Forelimb muscle (tissue), 1 donor: ENCODE results near the gene ITGB7. TPM values are rescaled to one million over a fixed set of nuclear protein-coding genes. Genes with fewer than 3 reads are reported as not detected.

Experiments
- DNase-seq: peaks from one replicate; pipeline ENCODE4 v3.0.0-alpha.2; 2013; ENCODE audit warnings: low read depth
- polyA plus RNA-seq: library from polyadenylated mRNA; unstranded; fragments of 120-200 nt; gene quantifications from one replicate; pipeline ENCODE4 v1.2.1, GENCODE V29; 2013; ENCODE audit not compliant: insufficient read length

The ITGB7 gene
- polyA plus RNA-seq, 1 donor, result 1.2 TPM

GRCh38 chr12:53196486-53196885, 10.6 kb downstream of the ITGB7 start:
- no peak for DNase-seq

- DNase-seq, result no peak
These were observed 11.3 kb downstream of the ITGB7 start for GRCh38 chr12:53195516-53196420.

GRCh38 chr12:53194973-53195372, 12.1 kb downstream of the ITGB7 start:
- DNase-seq, result no peak

- no peak for DNase-seq
These were observed 12.9 kb downstream of the ITGB7 start for GRCh38 chr12:53193985-53194716.

- no peak for DNase-seq
These were observed 14.0 kb downstream of the ITGB7 start for GRCh38 chr12:53193040-53193439.

GRCh38 chr12:53192531-53193021, 14.5 kb downstream of the ITGB7 start:
- DNase-seq, result no peak

- DNase-seq, result no peak
These were observed 15.0 kb downstream of the ITGB7 start for GRCh38 chr12:53191885-53192530.

- no peak for DNase-seq
These were observed 15.8 kb downstream of the ITGB7 start for GRCh38 chr12:53191096-53191884.

- DNase-seq, result no peak
These were observed 16.8 kb downstream of the ITGB7 start for GRCh38 chr12:53190108-53190729.

GRCh38 chr12:53187145-53187899, 19.7 kb downstream of the ITGB7 start:
- no peak for DNase-seq

- DNase-seq, result no peak
These were observed 20.3 kb downstream of the ITGB7 start for GRCh38 chr12:53186745-53187144.

GRCh38 chr12:53185582-53186153, 21.4 kb downstream of the ITGB7 start:
- DNase-seq, result no peak

- DNase-seq, result no peak
These were observed 22.2 kb downstream of the ITGB7 start for GRCh38 chr12:53184828-53185227.

- no peak for DNase-seq
These were observed 24.1 kb downstream of the ITGB7 start for GRCh38 chr12:53182903-53183302.

- DNase-seq, result no peak
These were observed 25.1 kb downstream of the ITGB7 start for GRCh38 chr12:53181935-53182334.

GRCh38 chr12:53180931-53181645, 26.0 kb downstream of the ITGB7 start:
- DNase-seq, result no peak

GRCh38 chr12:53180220-53180930, 26.7 kb downstream of the ITGB7 start, which contains the start of the genes CSAD and ZNF740:
TSS of gene CSAD (minus strand) at chr12:53180925. CDS start at chr12:53173470, 7,455 bp downstream.
TSS of gene ZNF740 (plus strand) at chr12:53180722. CDS start at chr12:53181984, 1,262 bp downstream.
- peak; percentile 96 for DNase-seq

- no peak for DNase-seq
These were observed 27.3 kb downstream of the ITGB7 start for GRCh38 chr12:53179687-53180219.
